HG03103 (cell line): Measurements from ENCODE around the gene IRX1.

ENCODE experiments used
- ATAC-seq: cut with Tn5 transposase; IDR thresholded peaks from one replicate; pipeline ENCODE4 v1.9.1; 2021; ENCODE audit warnings: low read depth; ENCODE audit not compliant: unreplicated experiment

The IRX1 gene

GRCh38 chr5:3600106-3601060 is 4.8 kb downstream of the IRX1 start:
- ATAC-seq: no peak

GRCh38 chr5:3601061-3601710 is 5.6 kb downstream of the IRX1 start:
- no peak for ATAC-seq

- ATAC-seq: no peak
Measured at GRCh38 chr5:3601911-3602782, 6.5 kb downstream of the IRX1 start.

GRCh38 chr5:3602785-3603502 is 7.3 kb downstream of the IRX1 start:
- no peak for ATAC-seq

GRCh38 chr5:3604501-3604900 is 8.9 kb downstream of the IRX1 start:
- ATAC-seq: no peak

GRCh38 chr5:3605298-3606010 is 9.8 kb downstream of the IRX1 start:
- ATAC-seq: no peak

- ATAC-seq: no peak
Measured at GRCh38 chr5:3606121-3606831, 10.6 kb downstream of the IRX1 start.

- ATAC-seq: no peak
Measured at GRCh38 chr5:3607541-3608181, 12.0 kb downstream of the IRX1 start.

GRCh38 chr5:3609120-3609681 is 13.6 kb downstream of the IRX1 start:
- no peak for ATAC-seq

GRCh38 chr5:3612591-3613042 is 17.0 kb downstream of the IRX1 start:
- no peak for ATAC-seq

- no peak for ATAC-seq
Measured at GRCh38 chr5:3613726-3614125, 18.1 kb downstream of the IRX1 start.

GRCh38 chr5:3615217-3615616 is 19.6 kb downstream of the IRX1 start:
- ATAC-seq: no peak

GRCh38 chr5:3615829-3616228 is 20.2 kb downstream of the IRX1 start:
- ATAC-seq: no peak

- no peak for ATAC-seq
Measured at GRCh38 chr5:3619579-3619978, 23.9 kb downstream of the IRX1 start.

- ATAC-seq: no peak
Measured at GRCh38 chr5:3622961-3623360, 27.3 kb downstream of the IRX1 start.

GRCh38 chr5:3625626-3626025 is 30.0 kb downstream of the IRX1 start:
- no peak for ATAC-seq

GRCh38 chr5:3634061-3634460 is 38.4 kb downstream of the IRX1 start:
- ATAC-seq: no peak

GRCh38 chr5:3639175-3639574 is 43.5 kb downstream of the IRX1 start:
- ATAC-seq: no peak
